K562 (cell line): ENCODE measurements around the gene KCP.

Experiments used
- ATF1 ChIP-seq, 2 experiments: fragments of 450-650 bp in 1 of 2; IDR thresholded peaks; 2 replicates each; pipeline ENCODE4 v1.6.1; 2016; ENCODE audit warnings: missing compliant biosample characterization in 1 of 2, missing genetic modification characterization in 1 of 2
- EP300 ChIP-seq: IDR thresholded peaks from 2 replicates; pipeline ENCODE4 v1.6.1; 2012; ENCODE audit warnings: low read length, improper control_type of control experiment
- EZH2 ChIP-seq: IDR thresholded peaks from 2 replicates; pipeline ENCODE4 v1.6.1; 2012; ENCODE audit warnings: low read depth, mild to moderate bottlenecking, inconsistent platforms, low read length, borderline replicate concordance
- MED1 ChIP-seq: sonication (generic); formaldehyde crosslinking; IDR thresholded peaks from 2 replicates; pipeline ENCODE4 v1.8.1; 2023; ENCODE audit warnings: missing genetic modification reagents, borderline replicate concordance
- MLX ChIP-seq, 2 experiments: fragments of 450-650 bp in 1 of 2; sonication (generic) in 1 of 2; formaldehyde crosslinking; conservative IDR thresholded peaks; 2 replicates each; pipeline versions ENCODE4 v1.4.0 to v1.8.1; 2020 to 2022; ENCODE audit warnings: mild to moderate bottlenecking in 1 of 2, missing genetic modification reagents in 1 of 2
- NR2F6 ChIP-seq: fragments of 450-650 bp; formaldehyde crosslinking; IDR thresholded peaks from 2 replicates; pipeline ENCODE4 v1.4.0; 2020; ENCODE audit warnings: mild to moderate bottlenecking
- POLR2AphosphoS5 ChIP-seq: IDR thresholded peaks from 2 replicates; pipeline ENCODE4 v1.6.1; 2011; ENCODE audit warnings: mild to moderate bottlenecking, low read depth, low read length, moderate library complexity; ENCODE audit not compliant: control insufficient read depth, insufficient read depth
- REST ChIP-seq, 2 experiments: fragments of 450-650 bp; formaldehyde crosslinking in 1 of 2; IDR thresholded peaks; 2 replicates each; pipeline versions ENCODE4 v1.4.0 to v1.6.1; 2014 to 2020; ENCODE audit warnings: mild to moderate bottlenecking in 2 of 2, borderline replicate concordance in 1 of 2, low read depth in 1 of 2
- SMC3 ChIP-seq: conservative IDR thresholded peaks from 2 replicates; pipeline ENCODE4 v1.6.1; 2011; ENCODE audit warnings: low read depth, low read length, improper control_type of control experiment; ENCODE audit not compliant: insufficient read depth
- SRF ChIP-seq, 2 experiments: fragments of 250-450, 450-650 bp in 1 of 2; sonication (Bioruptor Pico) in 1 of 2; sonication (generic) in 1 of 2; formaldehyde crosslinking; IDR thresholded peaks; 2 replicates each; pipeline versions ENCODE4 v1.5.0 to v1.5.1; 2020 to 2022; ENCODE audit warnings: mild to moderate bottlenecking in 1 of 2, missing genetic modification reagents in 1 of 2
- SUPT5H ChIP-seq: fragments of 450-650 bp; IDR thresholded peaks from 2 replicates; pipeline ENCODE4 v1.6.1; 2016
- TF ChIP-seq, protein P1 (sequence below), 3 experiments: IDR thresholded peaks in 2 of 3; conservative IDR thresholded peaks in 1 of 3; 2 replicates each; pipeline ENCODE4 v1.5.1; 2011 to 2012; ENCODE audit warnings: low read length in 3 of 3, mild to moderate bottlenecking in 3 of 3, control low read depth in 2 of 3, improper control_type of control experiment in 1 of 3, inconsistent platforms in 1 of 3, low read depth in 1 of 3, mixed read lengths in 1 of 3, moderate library complexity in 1 of 3; ENCODE audit not compliant: insufficient read depth in 2 of 3

DNA sequence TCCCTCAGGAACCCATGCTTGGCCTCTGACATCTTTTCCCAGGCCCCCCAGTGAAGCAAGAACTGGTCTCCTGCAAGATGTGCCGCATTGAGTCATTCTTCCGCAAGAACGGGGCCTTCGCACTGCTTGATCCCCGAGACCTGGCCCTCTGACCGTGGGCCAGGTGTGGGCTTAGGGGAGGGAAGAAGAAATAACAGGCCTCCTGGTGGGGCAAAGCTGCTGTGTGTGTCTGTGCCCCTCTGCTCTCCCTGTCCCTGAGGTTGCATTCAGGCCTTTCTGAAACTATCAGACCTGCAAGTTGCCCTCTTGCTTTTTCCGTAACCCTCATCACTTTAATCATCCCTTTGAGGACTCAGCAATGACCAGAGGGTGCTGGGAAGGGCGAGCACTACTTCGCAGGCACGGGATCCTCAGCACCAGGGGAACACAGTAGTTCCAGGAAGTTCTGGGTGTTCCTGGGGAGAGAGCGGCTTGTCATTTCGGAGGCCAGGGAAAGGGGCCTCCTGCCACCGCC, 41.8 kb downstream of the KCP start:
- no peak for TF ChIP-seq MLX (CRISPR knock-in tag; conservative IDR thresholded peaks at IDR 0.05)
- TF ChIP-seq EZH2, result no peak
- TF ChIP-seq, protein P1, sequence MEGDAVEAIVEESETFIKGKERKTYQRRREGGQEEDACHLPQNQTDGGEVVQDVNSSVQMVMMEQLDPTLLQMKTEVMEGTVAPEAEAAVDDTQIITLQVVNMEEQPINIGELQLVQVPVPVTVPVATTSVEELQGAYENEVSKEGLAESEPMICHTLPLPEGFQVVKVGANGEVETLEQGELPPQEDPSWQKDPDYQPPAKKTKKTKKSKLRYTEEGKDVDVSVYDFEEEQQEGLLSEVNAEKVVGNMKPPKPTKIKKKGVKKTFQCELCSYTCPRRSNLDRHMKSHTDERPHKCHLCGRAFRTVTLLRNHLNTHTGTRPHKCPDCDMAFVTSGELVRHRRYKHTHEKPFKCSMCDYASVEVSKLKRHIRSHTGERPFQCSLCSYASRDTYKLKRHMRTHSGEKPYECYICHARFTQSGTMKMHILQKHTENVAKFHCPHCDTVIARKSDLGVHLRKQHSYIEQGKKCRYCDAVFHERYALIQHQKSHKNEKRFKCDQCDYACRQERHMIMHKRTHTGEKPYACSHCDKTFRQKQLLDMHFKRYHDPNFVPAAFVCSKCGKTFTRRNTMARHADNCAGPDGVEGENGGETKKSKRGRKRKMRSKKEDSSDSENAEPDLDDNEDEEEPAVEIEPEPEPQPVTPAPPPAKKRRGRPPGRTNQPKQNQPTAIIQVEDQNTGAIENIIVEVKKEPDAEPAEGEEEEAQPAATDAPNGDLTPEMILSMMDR (IDR thresholded peaks at IDR 0.05 in 2 of 3, conservative IDR thresholded peaks at IDR 0.05 in 1 of 3; ENCODE audit: insufficient read depth in 2 of 3, low read depth in 1 of 3, low read length in 3 of 3), result no peak
- no peak for TF ChIP-seq NR2F6 (CRISPR knock-in tag)
- TF ChIP-seq POLR2AphosphoS5, result no peak
- TF ChIP-seq REST (IDR thresholded peaks at IDR 0.05; ENCODE audit: borderline replicate concordance), result no peak
- TF ChIP-seq REST (CRISPR knock-in tag; IDR thresholded peaks at IDR 0.05; ENCODE audit: low read depth), result no peak
- no peak for TF ChIP-seq SRF (CRISPR knock-in tag; IDR thresholded peaks at IDR 0.05)
- TF ChIP-seq MED1 (CRISPR knock-in tag), result no peak
- TF ChIP-seq EP300, result no peak
- no peak for TF ChIP-seq SMC3
- no peak for TF ChIP-seq ATF1 (CRISPR knock-in tag; IDR thresholded peaks at IDR 0.05)
- no peak for TF ChIP-seq ATF1 (tag; IDR thresholded peaks at IDR 0.05)
- TF ChIP-seq SUPT5H, result no peak
